Measurements from ENCODE around the gene ECHS1.
"Not testable (repeated sequence)": the region's sequence is repeated elsewhere in the genome, so short reads cannot be mapped to it uniquely, and the experiment has no call there.

The ECHS1 gene

DNA sequence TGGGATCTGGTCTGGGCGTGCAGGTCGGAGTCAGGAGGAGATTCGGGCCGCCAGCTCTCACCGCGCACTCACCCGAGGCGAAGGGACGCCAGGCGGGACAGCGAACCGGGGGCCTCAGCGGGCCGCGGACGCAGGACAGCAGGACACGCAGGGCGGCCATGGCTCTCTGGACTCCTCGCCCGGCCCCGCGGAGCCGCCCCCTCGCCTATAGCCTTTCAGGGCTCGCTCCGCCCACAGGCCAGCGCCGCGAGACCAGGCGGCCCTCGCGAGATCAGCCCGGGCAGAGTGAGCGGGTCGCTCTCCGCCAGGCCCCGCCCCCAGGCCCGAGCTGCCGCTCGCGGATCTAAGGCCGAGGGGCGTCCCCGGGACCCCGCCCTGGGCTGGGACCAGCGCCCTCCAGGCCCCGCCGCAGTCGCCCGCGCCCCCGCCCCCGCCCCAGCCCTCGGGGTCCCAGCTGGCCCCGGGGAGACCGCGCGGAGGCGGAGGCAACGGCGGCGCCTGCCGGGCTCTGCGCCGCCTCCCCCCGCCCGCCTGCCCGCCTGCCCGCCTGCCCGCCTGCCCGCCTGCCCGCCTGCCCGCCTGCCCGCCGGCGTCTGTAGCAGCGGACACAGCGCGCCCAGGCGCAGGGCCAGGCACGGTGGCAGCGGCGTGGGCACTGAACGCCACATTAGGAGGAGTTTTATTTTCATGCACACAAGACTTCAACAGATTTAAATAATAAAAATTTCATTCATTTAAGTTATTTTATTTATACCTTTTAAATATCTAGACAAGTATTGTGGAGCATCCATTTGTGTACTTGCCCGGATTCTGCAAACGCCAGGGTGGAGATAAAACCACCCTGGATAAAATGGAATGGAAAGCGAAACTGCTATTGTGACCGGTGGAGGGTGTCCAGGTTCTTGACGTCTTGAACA lies at the start of gene ECHS1:
Gene ECHS1 (minus strand): TSS at position 181 of the 917 bp plus-strand sequence. CDS start 21 bp downstream, at position 160.
- DNase-seq = peak; percentile 99

DNA sequence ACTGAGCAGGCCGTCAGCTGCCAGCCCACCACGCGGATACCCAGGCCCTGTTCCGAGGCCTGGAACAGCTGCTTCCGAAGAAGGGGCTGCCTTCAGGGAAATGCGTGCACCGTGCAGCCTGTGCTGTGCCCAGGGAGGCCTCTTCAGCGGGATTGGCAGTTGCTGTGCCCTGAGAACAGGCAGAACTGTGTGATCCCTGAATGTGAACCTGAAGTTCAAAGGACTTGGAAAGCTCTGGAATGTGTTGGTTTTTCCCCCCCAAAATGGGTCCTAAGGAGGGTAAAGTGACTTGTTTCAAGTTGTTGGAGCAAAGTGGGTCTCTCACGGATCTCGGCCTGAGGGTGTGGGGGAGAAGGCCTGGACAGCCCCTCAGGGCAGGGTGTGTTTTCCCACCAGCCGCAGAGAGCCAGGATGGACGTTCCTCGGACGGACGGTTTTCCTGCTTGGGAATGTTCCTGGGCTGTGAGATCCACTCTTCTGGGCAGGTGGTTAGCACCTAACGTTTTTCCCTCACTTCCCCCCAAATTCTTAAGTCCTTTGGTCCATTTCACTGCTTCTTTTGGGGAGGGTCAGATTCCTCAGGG lies 49.2 kb upstream of the ECHS1 start:
- no peak for DNase-seq

DNA sequence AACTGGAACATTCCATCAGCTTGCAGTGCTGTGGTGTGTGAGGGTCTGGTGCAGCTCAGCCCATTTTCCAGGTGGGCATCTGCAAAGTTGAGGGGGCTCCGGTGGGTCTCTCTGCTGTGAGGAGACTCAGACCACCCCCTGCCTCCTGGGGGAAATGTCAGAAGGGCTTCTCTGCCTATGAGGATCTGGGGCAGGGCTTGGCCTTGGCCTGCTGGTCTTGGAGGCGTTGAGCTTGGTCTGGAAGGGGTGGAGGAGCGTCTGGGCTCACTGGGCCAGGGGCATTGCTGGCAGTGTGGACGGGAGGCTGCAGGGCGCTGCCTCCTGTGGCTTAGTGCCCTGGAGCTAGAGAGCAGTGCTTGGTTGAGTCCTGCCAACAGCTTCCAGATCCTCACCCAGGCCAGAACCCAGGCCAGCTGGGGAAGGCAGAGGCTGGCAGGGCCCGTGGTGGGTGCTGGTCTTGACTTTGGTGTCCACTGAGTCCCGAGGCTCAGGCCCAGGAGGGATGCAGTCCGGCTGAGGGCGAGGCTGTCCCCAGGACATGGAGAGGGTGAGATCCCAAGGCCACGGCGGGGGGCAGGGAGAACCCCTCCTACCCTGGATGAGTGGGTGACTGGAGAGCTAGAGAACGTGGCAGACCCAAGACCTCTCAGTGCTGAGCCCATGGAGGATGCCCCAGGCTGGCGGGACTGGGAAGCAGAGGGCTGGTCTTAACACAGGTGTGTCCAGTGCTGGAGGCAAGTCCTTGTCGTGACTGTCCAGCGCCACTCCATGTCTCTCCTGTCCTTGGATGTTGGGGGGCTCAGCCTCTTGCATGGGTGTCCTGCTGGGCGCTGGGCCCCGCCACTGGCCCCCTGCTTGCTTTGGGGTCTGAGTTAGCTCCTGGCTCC lies 48.4 kb upstream of the ECHS1 start:
- DNase-seq = no peak

DNA sequence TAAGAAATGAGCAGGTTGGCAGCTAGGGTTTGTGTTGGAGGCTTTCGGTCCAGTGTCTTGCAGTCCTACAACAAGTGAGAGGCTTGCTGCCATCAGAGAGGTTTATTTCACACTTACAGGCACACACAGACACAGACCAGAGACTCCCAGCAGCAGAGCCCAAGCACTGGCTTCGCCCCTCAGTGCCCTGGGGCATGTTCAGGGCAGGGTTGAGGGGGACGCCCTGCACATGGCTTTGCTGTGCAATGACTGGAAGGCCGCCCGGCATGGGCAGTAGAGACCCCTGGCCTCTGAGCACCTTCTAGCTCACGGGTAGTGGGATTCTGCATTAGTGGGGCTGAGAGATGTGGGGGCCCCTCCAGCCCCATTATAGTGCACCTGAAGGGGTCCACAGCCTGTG lies 47.4 kb upstream of the ECHS1 start:
- no peak for DNase-seq

DNA sequence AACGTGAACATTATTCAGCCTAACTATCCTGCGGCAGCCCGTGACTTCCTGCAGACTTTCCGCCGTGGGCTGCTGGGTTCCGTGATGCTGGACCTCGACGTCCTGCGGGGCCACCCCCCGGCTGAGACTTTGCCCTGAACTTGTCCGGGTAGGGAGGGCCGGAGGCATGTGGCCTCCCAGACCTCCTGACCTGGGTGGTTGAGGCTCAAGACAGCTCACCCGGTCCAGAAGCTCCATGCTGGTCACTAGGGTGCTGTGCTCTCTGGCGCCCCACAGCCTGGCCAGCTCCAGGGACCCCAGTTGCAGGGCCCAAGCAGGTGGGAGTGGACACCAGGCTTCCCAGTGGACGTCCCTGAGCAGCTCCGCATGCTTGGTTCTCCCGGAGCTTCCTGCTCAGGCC lies 46.9 kb upstream of the ECHS1 start:
- no peak for DNase-seq

DNA sequence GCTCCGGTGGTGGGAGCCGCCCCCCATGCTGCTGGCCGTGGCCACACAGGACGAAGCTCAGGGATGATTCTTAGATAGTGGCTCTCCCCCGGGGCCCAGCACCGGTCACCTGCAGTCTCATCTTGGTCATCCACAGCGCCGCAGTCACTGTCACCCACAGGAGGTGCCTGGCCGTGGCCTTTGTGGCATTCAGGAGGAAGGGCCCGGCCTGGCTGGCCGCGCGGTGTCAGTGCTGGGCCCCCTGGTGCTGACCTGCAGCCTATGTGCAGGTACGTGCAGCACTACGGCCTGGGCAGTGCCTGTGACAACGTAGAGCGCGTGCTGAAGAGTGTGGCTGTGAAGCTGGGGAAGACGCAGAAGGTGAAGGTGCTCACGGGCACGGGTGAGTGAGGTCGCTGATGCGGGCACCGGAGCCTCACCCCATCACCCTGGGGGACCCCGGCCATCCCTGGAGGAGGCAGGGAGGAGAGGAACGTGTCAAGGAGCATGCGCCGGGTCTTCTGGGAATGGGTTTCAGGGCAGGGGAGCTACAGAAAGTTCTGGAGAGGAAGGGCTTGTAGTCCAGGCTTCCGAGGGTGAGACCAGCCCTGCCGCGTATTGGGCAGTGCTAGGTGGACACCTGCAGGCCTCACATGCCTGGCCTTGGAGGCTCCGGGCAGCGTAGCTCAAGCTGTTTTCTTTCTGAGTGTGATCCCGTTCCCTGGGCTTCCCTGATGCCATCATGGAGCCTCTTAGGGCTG lies 46.2 kb upstream of the ECHS1 start:
- DNase-seq = no peak

DNA sequence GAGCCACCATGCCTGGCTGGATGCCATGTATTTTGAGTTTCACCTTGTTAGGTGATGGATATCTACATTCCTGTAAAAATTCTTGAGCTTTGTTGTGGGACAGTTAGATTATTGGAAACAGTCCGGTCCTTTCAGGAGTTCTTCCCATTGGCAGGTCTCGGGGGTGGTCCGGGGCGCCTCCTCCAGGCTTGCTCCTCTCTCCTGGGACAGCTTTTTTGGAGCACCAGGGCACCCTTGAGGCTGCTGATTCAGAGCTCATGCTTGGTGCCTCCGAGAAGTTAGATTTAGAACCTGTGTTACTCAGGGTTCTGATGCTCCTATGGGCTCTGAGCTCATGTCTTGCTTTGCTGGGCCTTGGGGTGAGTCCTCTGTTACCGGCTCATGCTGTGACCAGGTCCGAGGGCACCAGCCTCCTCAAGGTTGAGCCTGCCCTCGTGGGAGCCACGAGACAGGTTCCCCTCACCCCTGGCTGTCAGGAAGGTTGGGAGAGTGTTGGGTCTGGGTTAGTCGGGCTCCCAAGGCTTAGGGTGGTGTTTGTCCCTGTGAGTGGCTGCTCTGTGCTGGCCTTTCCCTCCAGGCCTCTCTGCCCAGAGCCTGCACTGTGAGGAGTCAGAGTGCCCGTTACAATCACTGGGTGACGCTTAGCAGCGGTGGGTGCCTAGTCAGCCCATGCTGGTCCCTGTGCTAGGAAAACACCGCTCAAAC lies 45.3 kb upstream of the ECHS1 start:
- no peak for DNase-seq

DNA sequence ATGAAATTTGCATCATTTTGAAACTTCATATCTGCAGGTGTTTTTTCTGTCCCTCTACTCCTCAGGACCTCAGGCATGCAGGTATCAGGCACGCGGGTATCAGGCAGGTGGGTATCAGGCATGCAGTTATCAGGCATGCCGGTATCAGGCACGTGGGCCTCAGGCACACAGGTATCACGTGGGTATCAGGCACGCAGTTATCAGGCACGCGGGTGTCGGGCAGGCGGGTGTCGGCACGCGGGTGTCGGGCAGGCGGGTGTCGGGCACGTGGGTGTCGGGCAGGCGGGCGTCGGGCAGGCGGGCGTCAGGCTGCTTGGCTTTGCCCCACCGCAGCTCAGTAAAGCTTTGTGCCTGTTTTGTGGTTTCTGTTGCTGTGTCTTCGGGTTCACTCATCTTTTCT lies 42.6 kb upstream of the ECHS1 start:
- DNase-seq = no peak

DNA sequence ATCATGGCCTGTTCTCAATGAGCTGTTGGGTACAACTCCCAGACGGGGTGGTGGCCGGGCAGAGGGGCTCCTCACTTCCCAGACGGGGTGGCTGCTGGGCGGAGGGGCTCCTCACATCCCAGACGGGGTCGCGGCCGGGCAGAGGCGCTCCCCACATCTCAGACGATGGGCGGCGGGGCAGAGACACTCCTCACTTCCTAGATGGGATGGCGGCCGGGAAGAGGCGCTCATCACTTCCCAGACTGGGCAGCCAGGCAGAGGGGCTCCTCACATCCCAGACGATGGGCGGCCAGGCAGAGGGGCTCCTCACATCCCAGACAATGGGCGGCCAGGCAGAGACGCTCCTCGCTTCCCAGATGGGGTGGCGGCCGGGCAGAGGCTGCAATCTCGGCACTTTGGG lies 41.2 kb upstream of the ECHS1 start:
- not testable (repeated sequence) for DNase-seq

DNA sequence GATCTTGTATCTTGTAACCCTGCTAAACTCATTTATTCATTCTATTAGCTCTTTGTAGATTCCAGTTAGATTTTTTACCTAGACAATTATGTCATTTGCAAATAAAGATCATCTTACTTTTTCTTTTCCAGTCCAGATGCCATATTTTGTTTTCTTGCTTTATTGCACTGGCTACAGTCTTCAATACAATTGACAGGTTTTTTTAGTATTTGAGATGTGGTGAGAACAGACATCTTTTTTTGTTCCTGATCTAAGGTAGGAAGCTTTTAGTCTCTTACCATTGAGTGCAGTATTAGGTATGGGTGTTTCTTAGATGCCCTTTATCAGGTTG lies 39.2 kb upstream of the ECHS1 start:
- no peak for DNase-seq

DNA sequence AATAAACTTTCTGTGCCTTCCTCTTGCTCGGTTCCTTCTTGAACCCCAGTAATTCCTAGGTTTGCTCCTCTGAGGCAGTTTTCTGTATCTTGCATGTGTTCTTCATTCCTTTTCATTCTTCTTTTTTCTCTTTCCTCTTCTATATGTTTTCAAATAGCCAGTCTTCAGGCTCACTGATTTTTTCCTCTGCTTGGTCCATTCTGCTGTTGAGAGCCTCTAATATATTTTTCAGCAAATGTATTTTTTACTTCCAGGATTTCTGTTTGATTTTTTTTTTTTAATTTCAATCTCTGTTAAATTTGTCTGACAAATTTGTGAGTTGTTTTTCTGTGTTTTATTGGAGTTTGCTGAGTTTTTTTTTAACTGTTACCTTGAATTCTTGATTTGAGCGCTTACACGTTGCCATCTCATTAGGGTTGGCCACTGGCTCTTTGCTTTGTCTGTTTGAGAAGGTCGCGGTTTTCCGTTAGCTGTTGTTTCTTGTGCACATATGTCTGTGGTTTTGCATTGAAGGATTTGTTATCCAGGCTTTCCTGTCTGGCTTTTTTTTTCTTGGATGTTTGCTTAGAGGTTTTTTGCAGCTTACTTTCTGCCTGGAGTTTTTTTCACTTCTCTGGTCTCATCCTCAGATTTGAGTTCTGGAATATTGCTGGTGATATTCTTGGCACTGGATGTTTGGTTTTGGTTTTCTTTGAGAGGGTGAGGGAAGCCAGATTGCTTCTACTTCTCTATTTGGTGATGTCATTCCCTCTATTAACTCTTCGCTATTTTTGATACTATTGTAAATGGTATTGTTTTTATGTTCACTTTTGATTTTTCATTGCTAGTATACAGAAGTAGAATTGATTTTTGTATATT lies 38.6 kb upstream of the ECHS1 start:
- no peak for DNase-seq

DNA sequence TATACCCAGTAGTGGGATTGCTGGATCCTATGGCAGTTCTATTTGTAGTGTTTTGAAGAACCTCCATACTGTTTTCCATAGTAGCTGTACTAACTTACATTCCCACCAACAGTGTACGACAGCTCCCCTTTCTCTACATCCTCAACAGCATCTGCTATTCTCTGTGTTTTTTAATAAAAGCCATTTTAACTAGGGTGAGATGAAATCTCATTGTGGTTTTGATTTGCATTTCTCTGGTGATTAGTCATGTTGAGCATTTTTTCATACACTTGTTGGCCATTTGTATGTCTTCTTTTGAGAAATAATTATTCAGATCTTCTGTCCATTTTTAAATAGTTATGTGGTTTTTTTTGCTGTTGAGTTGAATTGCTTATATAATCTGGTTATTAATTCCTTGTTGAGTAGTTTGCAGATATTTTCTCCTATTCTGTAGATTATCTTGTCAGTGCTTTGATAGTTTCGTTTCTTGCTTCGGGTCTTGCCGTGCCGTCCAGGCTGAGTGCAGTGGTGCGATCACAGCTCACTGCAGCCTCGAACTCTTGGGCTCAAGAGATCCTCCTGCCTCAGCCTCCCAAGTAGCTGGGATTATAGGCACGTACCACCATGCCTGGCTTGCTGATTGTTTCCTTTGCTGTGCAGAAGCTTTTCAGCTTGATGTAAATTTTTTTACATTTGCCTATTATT lies 32.8 kb upstream of the ECHS1 start:
- no peak for DNase-seq

DNA sequence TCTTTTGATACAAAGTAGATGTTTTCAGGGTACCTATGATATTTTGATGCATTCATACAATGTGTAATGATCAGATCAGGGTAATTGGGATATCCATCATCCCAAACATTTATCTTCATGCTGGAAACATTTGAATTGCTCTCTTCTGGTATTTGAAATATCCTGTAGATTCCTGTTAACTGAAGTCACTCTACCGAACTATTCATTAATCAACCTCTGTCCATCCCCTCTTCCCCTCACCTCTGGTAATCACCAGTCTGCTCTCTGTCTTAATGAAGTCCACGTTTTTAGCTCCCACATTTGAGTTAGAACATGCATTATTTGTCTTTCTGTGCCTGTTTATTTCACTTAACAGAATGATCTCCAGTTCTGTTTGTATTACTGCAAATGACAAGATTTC lies 32.1 kb upstream of the ECHS1 start:
- no peak for DNase-seq

DNA sequence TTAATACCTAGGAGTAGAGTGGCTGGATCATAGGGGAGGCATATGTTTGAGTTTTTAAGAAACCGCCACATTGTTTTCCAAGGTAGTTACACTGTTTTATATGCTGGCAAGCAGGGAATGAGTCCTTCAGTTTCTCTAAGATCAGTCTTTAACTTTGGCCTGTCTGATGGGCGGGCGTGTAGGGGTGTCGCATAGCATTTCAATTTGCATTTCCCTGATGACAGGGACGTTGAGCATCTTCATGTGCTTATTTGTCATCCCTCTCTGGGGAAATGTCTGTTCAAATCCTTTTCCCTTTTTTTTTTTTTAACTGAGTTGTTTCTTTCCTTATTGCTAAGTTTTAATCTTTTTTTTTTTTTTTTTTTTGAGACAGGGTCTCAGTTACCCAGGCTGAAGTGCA lies 30.6 kb upstream of the ECHS1 start:
- no peak for DNase-seq

DNA sequence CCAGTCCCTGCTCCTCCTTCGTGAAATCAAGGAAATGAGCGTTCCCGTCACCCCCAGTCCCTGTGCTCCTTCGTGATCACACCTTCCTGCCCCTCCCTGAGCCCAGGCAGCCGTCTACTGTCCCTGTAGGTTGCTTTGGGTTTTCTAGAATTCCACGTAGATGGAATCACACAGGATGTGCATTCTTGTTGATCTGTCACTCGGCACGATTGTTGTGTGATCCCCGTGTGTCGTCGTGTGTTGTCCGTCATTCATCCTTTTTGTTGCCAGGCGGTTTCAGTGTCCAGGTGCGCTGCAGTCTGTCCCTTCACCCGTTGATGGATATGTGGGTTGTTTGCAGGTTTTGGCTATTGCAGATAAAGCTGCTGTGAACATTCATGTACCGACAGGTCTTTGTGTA lies 30.2 kb upstream of the ECHS1 start:
- DNase-seq = peak; percentile 44

DNA sequence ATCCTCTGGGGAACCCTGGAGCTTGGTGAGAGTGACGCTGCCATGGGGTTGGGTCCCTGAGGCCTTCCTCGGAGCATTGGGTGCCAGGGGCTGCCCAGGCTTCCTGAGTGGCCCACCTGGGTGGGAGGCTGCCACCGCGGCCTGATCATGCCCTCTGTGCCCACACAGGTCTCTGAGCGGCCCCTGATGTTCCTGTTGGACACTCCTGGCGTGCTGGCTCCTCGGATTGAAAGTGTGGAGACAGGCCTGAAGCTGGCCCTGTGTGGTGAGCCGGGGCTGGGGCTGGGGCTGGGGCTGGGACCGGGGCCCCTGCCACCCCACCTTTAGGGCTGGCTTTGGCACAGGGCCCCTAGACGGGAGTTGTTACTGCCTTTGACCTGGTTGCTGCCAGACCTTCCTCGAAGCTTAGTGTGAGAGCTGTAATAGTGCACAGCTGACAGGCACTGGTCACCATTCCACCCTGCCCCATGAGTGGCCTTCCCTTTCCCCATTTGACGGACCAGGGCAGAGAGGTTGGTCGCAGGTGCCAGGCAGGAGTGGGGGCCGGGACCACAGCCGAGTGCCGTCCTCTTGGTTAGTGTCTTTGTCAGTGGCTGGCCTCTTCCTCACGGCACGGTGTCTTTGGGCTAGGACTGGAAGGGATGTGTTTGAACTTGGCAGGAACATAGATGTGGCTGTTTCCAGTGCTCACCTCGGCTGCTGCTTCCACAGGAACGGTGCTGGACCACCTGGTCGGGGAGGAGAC lies 29.0 kb upstream of the ECHS1 start:
- DNase-seq = peak; percentile 2

DNA sequence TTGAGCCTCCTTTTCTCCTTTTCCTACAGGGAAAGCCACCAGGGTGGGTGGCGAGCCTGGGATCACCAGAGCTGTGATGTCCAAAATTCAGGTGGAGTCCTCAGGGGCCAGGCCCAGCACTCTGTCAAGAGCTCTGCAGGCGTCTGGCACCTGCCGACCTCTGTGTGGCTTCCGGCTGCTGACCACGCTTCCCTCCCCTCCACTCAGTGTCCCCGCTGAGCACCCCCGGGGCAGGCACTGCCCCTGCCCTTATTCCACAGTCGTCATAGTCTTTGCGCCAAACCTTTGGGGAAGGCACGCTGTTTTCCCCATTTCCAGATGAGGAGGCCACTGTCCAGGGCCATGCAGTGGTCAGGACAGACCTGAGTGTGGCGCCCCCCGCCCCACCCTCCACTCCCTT lies 28.3 kb upstream of the ECHS1 start:
- DNase-seq = peak; percentile 3

DNA sequence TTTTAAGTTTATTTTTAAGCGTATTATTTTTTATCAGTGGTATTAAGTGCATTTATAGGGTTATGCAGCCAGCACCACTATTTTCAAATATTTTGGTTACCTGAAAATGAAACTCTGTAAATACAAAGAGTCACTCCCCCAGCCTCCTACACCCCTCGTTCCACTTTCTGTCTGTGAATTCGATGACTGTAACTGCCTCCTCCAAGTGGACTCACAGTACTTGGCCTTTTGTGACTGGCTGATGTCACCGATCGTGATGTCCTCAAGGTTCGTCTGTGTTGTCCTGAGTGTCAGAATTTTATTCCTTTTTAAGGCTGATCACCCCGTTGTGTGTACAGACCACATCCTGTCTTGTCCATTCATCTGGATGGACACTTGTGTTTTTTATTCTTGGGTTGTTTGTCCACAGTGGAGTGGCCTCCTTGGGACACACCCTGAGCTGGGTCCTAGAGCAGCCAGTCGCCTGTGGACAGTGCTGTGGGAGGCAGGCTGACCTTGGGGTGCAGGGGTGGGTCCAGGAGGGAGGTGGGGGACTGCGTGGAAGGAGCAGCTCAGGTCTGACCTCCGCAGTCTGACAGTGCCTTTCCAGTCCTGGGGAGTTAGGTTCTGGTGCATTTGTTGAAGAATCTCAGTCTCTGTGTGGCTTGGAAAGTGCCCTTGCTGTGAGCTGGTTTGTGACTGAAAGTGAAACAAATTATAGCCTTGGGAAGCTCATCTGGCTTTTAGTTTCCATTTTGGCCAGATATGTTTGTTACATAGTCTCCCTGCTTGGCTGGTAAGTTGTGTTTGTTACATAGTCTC lies 27.7 kb upstream of the ECHS1 start:
- peak; percentile 5 for DNase-seq

DNA sequence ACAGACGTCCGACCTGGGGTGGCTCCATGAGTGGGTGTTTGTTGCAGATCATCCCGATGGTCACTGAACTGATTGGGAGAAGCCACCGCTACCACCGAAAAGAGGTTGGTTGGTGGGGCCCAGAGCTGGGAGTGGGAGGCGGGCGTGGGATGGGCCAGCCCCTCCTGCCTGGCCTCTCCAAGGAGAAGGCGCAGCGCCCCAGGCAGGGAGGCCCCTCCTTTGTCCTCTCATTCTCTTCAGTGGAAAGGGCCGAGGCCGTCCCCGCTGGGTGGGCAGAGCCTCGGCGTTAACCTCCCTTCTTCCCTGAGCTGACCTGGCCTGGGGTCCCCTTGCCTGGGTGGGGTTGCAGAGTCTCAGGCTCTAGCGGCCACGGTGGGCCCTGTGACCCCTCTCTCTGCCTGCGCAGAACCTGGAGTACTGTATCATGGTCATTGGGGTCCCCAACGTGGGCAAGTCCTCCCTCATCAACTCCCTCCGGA lies 26.0 kb upstream of the ECHS1 start:
- DNase-seq = no peak

Measured in 8988T (cell line).